HCT116 (cell line): ENCODE results near the gene CARD14. TPM values are rescaled to one million over a fixed set of nuclear protein-coding genes. Genes with fewer than 3 reads are reported as not detected.

Source experiments
- ATAC-seq: fragments of 200-7000 bp; cut with Tn5 transposase; 2 replicates; pipeline ENCODE4 v1.9.1; 2020; ENCODE audit warnings: mild to moderate bottlenecking, moderate library complexity
- BruUV-seq: library from RNA; stranded (reverse); fragments of 400-500 nt; replicated peaks from 2 replicates; lab custom pipeline; 2021; lab: Mats Ljungman, UMichigan
- CTCF ChIA-PET: fragments of 300-600 bp; sonication (Branson Sonifier 250); formaldehyde crosslinking; loops from one replicate; lab custom pipeline; 2021; ENCODE audit warnings: antibody characterized with exemption; lab: Charles Lee
- POLR2A ChIA-PET: fragments of 300-600, 350-600 bp; sonication (Branson Sonifier 250); formaldehyde crosslinking; loops from one replicate; lab custom pipeline; 2021; ENCODE audit warnings: antibody characterized with exemption; lab: Charles Lee
- RAD21 ChIA-PET, 2 experiments: fragments of 300-600 bp; sonication (Branson Sonifier 250); formaldehyde crosslinking; loops; one replicate each; lab custom pipeline; 2023; ENCODE audit warnings: low total read pairs in 2 of 2; ENCODE audit not compliant: uncharacterized antibody in 2 of 2, unreplicated experiment in 2 of 2, low non-redundant PET in 1 of 2; lab: Charles Lee
- DNase-seq: peaks from one replicate; pipeline ENCODE4 v3.0.0-alpha.2; 2010; ENCODE audit warnings: low read depth, low spot score
- H2AFZ ChIP-seq: fragments of 200-600 bp; shearing (Covaris generic), sonication (generic); 2 replicates; pipeline ENCODE4 v1.6.1; 2017; ENCODE audit warnings: low read depth, mixed run types, mixed read lengths, antibody characterized with exemption, low read length; ENCODE audit not compliant: poor library complexity, severe bottlenecking
- H3K27ac ChIP-seq: 2 replicates; pipeline ENCODE4 v1.5.1; 2012; ENCODE audit warnings: low read depth, low read length
- H3K27me3 ChIP-seq: fragments of 200-600 bp; sonication (generic); 2 replicates; pipeline ENCODE4 v1.6.1; 2016; ENCODE audit warnings: mixed run types, low read length, mixed read lengths; ENCODE audit not compliant: insufficient read depth
- H3K36me3 ChIP-seq, 2 experiments: fragments of 200-500 bp in 1 of 2; fragments of 200-600 bp in 1 of 2; sonication (Bioruptor generic) in 1 of 2; sonication (generic) in 1 of 2; 2 replicates each; pipeline versions ENCODE4 v1.5.1 to v1.6.1; 2014 to 2016; ENCODE audit warnings: low read length in 2 of 2, inconsistent platforms in 1 of 2, mixed read lengths in 1 of 2, mixed run types in 1 of 2; ENCODE audit not compliant: insufficient read depth in 2 of 2, control insufficient read depth in 1 of 2
- H3K4me1 ChIP-seq, 2 experiments: fragments of 200-600 bp in 1 of 2; sonication (generic) in 1 of 2; 2 replicates each; pipeline versions ENCODE4 v1.5.1 to v1.6.1; 2012 to 2017; ENCODE audit warnings: low read length in 2 of 2, inconsistent platforms in 1 of 2, mild to moderate bottlenecking in 1 of 2, mixed read lengths in 1 of 2, mixed run types in 1 of 2, moderate library complexity in 1 of 2; ENCODE audit not compliant: insufficient read depth in 2 of 2, control insufficient read depth in 1 of 2
- H3K4me2 ChIP-seq: fragments of 200-600 bp; sonication (generic); 2 replicates; pipeline ENCODE4 v1.6.1; 2017; ENCODE audit warnings: mixed run types, low read length, mixed read lengths
- H3K4me3 ChIP-seq, 2 experiments: fragments of 200-600 bp in 1 of 2; sonication (generic) in 1 of 2; replicated peaks in 1 of 2; 2 replicates each; pipeline ENCODE4 v1.5.1; 2011 to 2016; ENCODE audit warnings: low read length in 2 of 2, control low read depth in 1 of 2, low read depth in 1 of 2, mild to moderate bottlenecking in 1 of 2, mixed read lengths in 1 of 2, mixed run types in 1 of 2
- H3K79me2 ChIP-seq: fragments of 200-600 bp; sonication (generic); 2 replicates; pipeline ENCODE4 v1.6.1; 2017; ENCODE audit warnings: mild to moderate bottlenecking, mixed run types, low read length, moderate library complexity, mixed read lengths; ENCODE audit not compliant: insufficient read depth
- H3K9ac ChIP-seq: fragments of 200-600 bp; sonication (generic); 2 replicates; pipeline ENCODE4 v1.6.1; 2016; ENCODE audit warnings: low read length, mixed read lengths
- H3K9me2 ChIP-seq: fragments of 200-600 bp; sonication (generic), shearing (Covaris generic); 2 replicates; pipeline ENCODE4 v1.6.1; 2017; ENCODE audit warnings: mixed run types, mild to moderate bottlenecking, moderate library complexity; ENCODE audit not compliant: insufficient read depth
- H3K9me3 ChIP-seq, 2 experiments: fragments of 200-500 bp in 1 of 2; fragments of 200-600 bp in 1 of 2; sonication (Bioruptor generic) in 1 of 2; sonication (generic) in 1 of 2; 2 replicates each; pipeline ENCODE4 v1.6.1; 2014 to 2017; ENCODE audit warnings: low read length in 2 of 2, mixed read lengths in 2 of 2, inconsistent platforms in 1 of 2, low read depth in 1 of 2, mild to moderate bottlenecking in 1 of 2, mixed run types in 1 of 2, moderate library complexity in 1 of 2; ENCODE audit not compliant: control insufficient read depth in 1 of 2, insufficient read depth in 1 of 2
- H4K20me1 ChIP-seq: fragments of 200-600 bp; sonication (generic), shearing (Covaris generic); 2 replicates; pipeline ENCODE4 v1.6.1; 2017; ENCODE audit warnings: mixed run types, mild to moderate bottlenecking, moderate library complexity; ENCODE audit not compliant: insufficient read depth
- CBX3 ChIP-seq: IDR thresholded peaks from 2 replicates; pipeline ENCODE4 v1.6.1; 2012; ENCODE audit warnings: low read depth
- EZH2 ChIP-seq: fragments of 200-600 bp; sonication (generic); IDR thresholded peaks from 2 replicates; pipeline ENCODE4 v1.6.1; 2017; ENCODE audit warnings: antibody characterized with exemption, mixed run types
- FOSL1 ChIP-seq: IDR thresholded peaks from 2 replicates; pipeline ENCODE4 v1.6.1; 2012; ENCODE audit warnings: low read depth
- JUND ChIP-seq: IDR thresholded peaks from 2 replicates; pipeline ENCODE4 v1.6.1; 2012
- POLR2A ChIP-seq: IDR thresholded peaks from 2 replicates; pipeline ENCODE4 v1.7.0; 2011; ENCODE audit warnings: borderline replicate concordance; ENCODE audit not compliant: insufficient read depth, insufficient read length; ENCODE audit errors: extremely low read depth
- POLR2AphosphoS5 ChIP-seq: IDR thresholded peaks from 2 replicates; pipeline ENCODE4 v1.6.1; 2011; ENCODE audit warnings: mild to moderate bottlenecking, low read depth, low read length, moderate library complexity
- RAD21 ChIP-seq: IDR thresholded peaks from 2 replicates; pipeline ENCODE4 v1.6.1; 2012; ENCODE audit warnings: low read depth, mild to moderate bottlenecking
- SRF ChIP-seq: IDR thresholded peaks from 2 replicates; pipeline ENCODE4 v1.6.1; 2012; ENCODE audit warnings: low read depth
- TCF7L2 ChIP-seq: IDR thresholded peaks from 2 replicates; pipeline ENCODE4 v1.7.0; 2011; ENCODE audit warnings: borderline replicate concordance, inconsistent platforms; ENCODE audit not compliant: insufficient read depth, insufficient read length; ENCODE audit errors: extremely low read depth
- ZFX ChIP-seq: fragments of 450-650 bp; IDR thresholded peaks from 2 replicates; pipeline ENCODE4 v1.6.1; 2017
- ZNF274 ChIP-seq: fragments of 200-500 bp; sonication (Bioruptor generic); IDR thresholded peaks from 2 replicates; pipeline ENCODE4 v1.6.1; 2014; ENCODE audit warnings: mild to moderate bottlenecking, low read depth, low read length, inconsistent platforms
- intact Hi-C: fragments of 100-400 bp; cut with micrococcal nuclease; formaldehyde crosslinking; loops from 2 replicates; pipeline ENCODE4 v1.10.0; 2022
- total RNA-seq: library from RNA; stranded (reverse); gene quantifications from one replicate; pipeline ENCODE4 v1.2.1, GENCODE V29; 2021; ENCODE audit not compliant: unreplicated experiment
- TF ChIP-seq, protein P1 (sequence below): IDR thresholded peaks from 2 replicates; pipeline ENCODE4 v1.6.1; 2012
- TF ChIP-seq, protein P2 (sequence below): IDR thresholded peaks from 2 replicates; pipeline ENCODE4 v1.6.1; 2012; ENCODE audit warnings: low read depth
- TF ChIP-seq, protein P3 (sequence below), 3 experiments: fragments of 200-600 bp in 1 of 3; sonication (generic) in 1 of 3; IDR thresholded peaks in 2 of 3; conservative IDR thresholded peaks in 1 of 3; 2 replicates each; pipeline ENCODE4 v1.5.1; 2012 to 2017; ENCODE audit warnings: low read depth in 2 of 3, low read length in 2 of 3, antibody characterized with exemption in 1 of 3, borderline replicate concordance in 1 of 3, control low read depth in 1 of 3, mild to moderate bottlenecking in 1 of 3, mixed read lengths in 1 of 3, mixed run types in 1 of 3, moderate library complexity in 1 of 3; ENCODE audit not compliant: insufficient read depth in 1 of 3
- TF ChIP-seq, protein P4 (sequence below): IDR thresholded peaks from 2 replicates; pipeline ENCODE4 v1.6.1; 2011; ENCODE audit warnings: mild to moderate bottlenecking, low read length, moderate library complexity; ENCODE audit not compliant: insufficient replicate concordance; ENCODE audit errors: extremely low read depth

The CARD14 gene
- total RNA-seq, 1 experiment from 2014 or later = 0.25 TPM

DNA sequence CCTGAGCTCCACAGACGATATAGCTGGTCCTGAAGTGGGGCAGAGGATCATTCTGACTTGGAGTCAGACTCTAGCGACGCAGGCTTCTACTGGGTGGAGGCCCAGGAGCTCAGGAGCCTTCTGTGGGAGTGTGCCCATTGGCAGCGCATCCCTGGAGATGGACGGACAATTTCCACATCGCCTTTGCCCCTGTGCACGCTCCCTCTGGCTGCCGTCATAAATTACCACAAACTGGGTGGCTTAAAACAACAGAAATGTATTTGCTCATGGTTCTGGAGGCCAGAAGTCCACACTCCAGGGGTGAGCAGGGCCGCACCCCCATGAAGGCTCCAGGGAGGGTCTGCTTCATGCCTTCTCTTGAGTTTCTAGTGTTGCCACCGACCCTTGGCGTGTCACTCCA lies 6.9 kb downstream of the CARD14 start:
- Histone ChIP-seq H2AFZ (no peak overlapping the region), H3K9ac (no peak overlapping the region), H3K4me3 (no peak overlapping the region), H4K20me1 (no peaks in the 10 kb centered on the region), H3K4me2 (no peak overlapping the region), H3K27me3 (no peaks in the 10 kb centered on the region), H3K27ac (no peak overlapping the region), H3K79me2 (no peaks in the 10 kb centered on the region), H3K36me3 (no peaks in the 10 kb centered on the region), H3K9me2 (no peaks in the 10 kb centered on the region), H3K4me1 (peaks cover 6 to 9% of the 10 kb centered on the region in 2 experiments), H3K9me3 (no peaks in the 10 kb centered on the region)
- DNase-seq (no peak), ATAC-seq (no peak)
- ChIA-PET CTCF (no interaction called here), RAD21 (no interaction called here), POLR2A (no interaction called here)
- TF ChIP-seq EZH2 = no peak
- TF ChIP-seq ZNF274 = no peak
- TF ChIP-seq, protein P1, sequence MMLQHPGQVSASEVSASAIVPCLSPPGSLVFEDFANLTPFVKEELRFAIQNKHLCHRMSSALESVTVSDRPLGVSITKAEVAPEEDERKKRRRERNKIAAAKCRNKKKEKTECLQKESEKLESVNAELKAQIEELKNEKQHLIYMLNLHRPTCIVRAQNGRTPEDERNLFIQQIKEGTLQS = no peak
- no peak for TF ChIP-seq SRF
- TF ChIP-seq, protein P2, sequence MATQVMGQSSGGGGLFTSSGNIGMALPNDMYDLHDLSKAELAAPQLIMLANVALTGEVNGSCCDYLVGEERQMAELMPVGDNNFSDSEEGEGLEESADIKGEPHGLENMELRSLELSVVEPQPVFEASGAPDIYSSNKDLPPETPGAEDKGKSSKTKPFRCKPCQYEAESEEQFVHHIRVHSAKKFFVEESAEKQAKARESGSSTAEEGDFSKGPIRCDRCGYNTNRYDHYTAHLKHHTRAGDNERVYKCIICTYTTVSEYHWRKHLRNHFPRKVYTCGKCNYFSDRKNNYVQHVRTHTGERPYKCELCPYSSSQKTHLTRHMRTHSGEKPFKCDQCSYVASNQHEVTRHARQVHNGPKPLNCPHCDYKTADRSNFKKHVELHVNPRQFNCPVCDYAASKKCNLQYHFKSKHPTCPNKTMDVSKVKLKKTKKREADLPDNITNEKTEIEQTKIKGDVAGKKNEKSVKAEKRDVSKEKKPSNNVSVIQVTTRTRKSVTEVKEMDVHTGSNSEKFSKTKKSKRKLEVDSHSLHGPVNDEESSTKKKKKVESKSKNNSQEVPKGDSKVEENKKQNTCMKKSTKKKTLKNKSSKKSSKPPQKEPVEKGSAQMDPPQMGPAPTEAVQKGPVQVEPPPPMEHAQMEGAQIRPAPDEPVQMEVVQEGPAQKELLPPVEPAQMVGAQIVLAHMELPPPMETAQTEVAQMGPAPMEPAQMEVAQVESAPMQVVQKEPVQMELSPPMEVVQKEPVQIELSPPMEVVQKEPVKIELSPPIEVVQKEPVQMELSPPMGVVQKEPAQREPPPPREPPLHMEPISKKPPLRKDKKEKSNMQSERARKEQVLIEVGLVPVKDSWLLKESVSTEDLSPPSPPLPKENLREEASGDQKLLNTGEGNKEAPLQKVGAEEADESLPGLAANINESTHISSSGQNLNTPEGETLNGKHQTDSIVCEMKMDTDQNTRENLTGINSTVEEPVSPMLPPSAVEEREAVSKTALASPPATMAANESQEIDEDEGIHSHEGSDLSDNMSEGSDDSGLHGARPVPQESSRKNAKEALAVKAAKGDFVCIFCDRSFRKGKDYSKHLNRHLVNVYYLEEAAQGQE = no peak
- TF ChIP-seq CBX3 = no peak
- TF ChIP-seq JUND = no peak
- TF ChIP-seq, protein P3, sequence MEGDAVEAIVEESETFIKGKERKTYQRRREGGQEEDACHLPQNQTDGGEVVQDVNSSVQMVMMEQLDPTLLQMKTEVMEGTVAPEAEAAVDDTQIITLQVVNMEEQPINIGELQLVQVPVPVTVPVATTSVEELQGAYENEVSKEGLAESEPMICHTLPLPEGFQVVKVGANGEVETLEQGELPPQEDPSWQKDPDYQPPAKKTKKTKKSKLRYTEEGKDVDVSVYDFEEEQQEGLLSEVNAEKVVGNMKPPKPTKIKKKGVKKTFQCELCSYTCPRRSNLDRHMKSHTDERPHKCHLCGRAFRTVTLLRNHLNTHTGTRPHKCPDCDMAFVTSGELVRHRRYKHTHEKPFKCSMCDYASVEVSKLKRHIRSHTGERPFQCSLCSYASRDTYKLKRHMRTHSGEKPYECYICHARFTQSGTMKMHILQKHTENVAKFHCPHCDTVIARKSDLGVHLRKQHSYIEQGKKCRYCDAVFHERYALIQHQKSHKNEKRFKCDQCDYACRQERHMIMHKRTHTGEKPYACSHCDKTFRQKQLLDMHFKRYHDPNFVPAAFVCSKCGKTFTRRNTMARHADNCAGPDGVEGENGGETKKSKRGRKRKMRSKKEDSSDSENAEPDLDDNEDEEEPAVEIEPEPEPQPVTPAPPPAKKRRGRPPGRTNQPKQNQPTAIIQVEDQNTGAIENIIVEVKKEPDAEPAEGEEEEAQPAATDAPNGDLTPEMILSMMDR (IDR thresholded peaks at IDR 0.05 in 2 of 3, conservative IDR thresholded peaks at IDR 0.05 in 1 of 3; ENCODE audit: borderline replicate concordance in 1 of 3, insufficient read depth in 1 of 3, low read depth in 2 of 3, low read length in 2 of 3) = no peak
- TF ChIP-seq, protein P4, sequence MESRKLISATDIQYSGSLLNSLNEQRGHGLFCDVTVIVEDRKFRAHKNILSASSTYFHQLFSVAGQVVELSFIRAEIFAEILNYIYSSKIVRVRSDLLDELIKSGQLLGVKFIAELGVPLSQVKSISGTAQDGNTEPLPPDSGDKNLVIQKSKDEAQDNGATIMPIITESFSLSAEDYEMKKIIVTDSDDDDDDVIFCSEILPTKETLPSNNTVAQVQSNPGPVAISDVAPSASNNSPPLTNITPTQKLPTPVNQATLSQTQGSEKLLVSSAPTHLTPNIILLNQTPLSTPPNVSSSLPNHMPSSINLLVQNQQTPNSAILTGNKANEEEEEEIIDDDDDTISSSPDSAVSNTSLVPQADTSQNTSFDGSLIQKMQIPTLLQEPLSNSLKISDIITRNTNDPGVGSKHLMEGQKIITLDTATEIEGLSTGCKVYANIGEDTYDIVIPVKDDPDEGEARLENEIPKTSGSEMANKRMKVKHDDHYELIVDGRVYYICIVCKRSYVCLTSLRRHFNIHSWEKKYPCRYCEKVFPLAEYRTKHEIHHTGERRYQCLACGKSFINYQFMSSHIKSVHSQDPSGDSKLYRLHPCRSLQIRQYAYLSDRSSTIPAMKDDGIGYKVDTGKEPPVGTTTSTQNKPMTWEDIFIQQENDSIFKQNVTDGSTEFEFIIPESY = no peak
- TF ChIP-seq POLR2AphosphoS5 = no peak
- no peak for TF ChIP-seq ZFX
- no peak for TF ChIP-seq RAD21
- TF ChIP-seq POLR2A = no peak
- no peak for TF ChIP-seq FOSL1
- no peak for TF ChIP-seq TCF7L2
- intact Hi-C loops = no loop called here
- no TSS peak for BruUV-seq
